Adrenal gland (tissue), 12 donors: Measurements from ENCODE around the gene ANAPC2. TPM values are rescaled to one million over a fixed set of nuclear protein-coding genes. Genes with fewer than 3 reads are reported as not detected.

Source experiments
- DNase-seq, 7 donors: peaks; one replicate each; pipeline ENCODE4 v3.0.0-alpha.2; 2019 to 2020
- H3K27ac ChIP-seq, 5 donors: fragments of 200-600 bp; sonication (generic) in 4 of 5; 1 replicate in 3 of 5; 2 replicates in 2 of 5; pipeline versions ENCODE4 v1.5.1 to v1.8.0; 2016 to 2020; ENCODE audit warnings: mild to moderate bottlenecking in 1 of 5
- H3K27me3 ChIP-seq: fragments of 200-600 bp; 2 replicates; pipeline ENCODE4 v1.8.0; 2021
- H3K36me3 ChIP-seq, 2 donors: fragments of 200-600 bp; replicated peaks in 1 of 2; 1 replicate in 1 of 2; 2 replicates in 1 of 2; pipeline versions ENCODE4 v1.5.1 to v1.8.0; 2018 to 2022
- H3K4me1 ChIP-seq, 2 donors: fragments of 200-600 bp; replicated peaks in 1 of 2; 1 replicate in 1 of 2; 2 replicates in 1 of 2; pipeline versions ENCODE4 v1.5.1 to v1.8.0; 2018 to 2021
- H3K4me3 ChIP-seq, 4 donors: fragments of 200-600 bp; sonication (generic) in 3 of 4; one replicate each; pipeline ENCODE4 v1.5.1; 2016 to 2018
- H3K9me3 ChIP-seq, 3 donors: fragments of 200-600 bp; sonication (generic) in 1 of 3; replicated peaks in 1 of 3; 1 replicate in 2 of 3; 2 replicates in 1 of 3; pipeline versions ENCODE4 v1.5.1 to v1.8.0; 2016 to 2021
- CTCF ChIP-seq, 6 experiments: fragments of 450-650 bp in 4 of 6; fragments of 200-600 bp in 2 of 6; sonication (generic) in 1 of 6; IDR thresholded peaks; 1 replicate in 5 of 6; 2 replicates in 1 of 6; pipeline versions ENCODE4 v1.5.1 to v1.8.0; 2016 to 2021; ENCODE audit warnings: antibody characterized with exemption in 6 of 6, mild to moderate bottlenecking in 2 of 6, moderate library complexity in 1 of 6
- POLR2A ChIP-seq, 2 donors: fragments of 450-650 bp; IDR thresholded peaks; one replicate each; pipeline ENCODE4 v1.6.1; 2017; ENCODE audit warnings: antibody characterized with exemption in 2 of 2, mild to moderate bottlenecking in 2 of 2, moderate library complexity in 1 of 2
- WGBS, 4 donors: extraction: QIAGEN DNeasy Blood & Tissue Kit in 2 of 4; methylation state at CpG; one replicate each; pipeline versions ENCODE4 v1.1.5 to v1.1.7; 2013 to 2017; 5-methylcytosine and 5-hydroxymethylcytosine counted together
- intact Hi-C, 2 donors: fragments of 100-400 bp; cut with DNase I; formaldehyde crosslinking; loops; one replicate each; pipeline versions ENCODE4 v1.14.1 to v1.15.0; 2022 to 2023
- polyA plus RNA-seq, 3 donors: library from polyadenylated mRNA; stranded (reverse); fragments of 200-250 nt in 2 of 3; fragments of 350-450 nt in 1 of 3; fragmentation: Illumina TruSeq in 1 of 3; extraction: RNeasy Lipid Tissue Mini Kit (QIAGEN cat#74804) in 1 of 3; gene quantifications; one replicate each; pipeline ENCODE4 v1.2.3, GENCODE V29; 2013 to 2014
- total RNA-seq, 9 donors: library from RNA; depleted of rRNA in 4 of 9; stranded (reverse); fragments of >200 nt in 4 of 9; fragments of 120-200 nt in 1 of 9; fragmentation: NEBNext Ultra II Directional in 1 of 9; extraction: Animal tissue kit (Norgen Biotek cat#: 25700) in 1 of 9; gene quantifications; one replicate each; pipeline versions ENCODE4 v1.1.0 to v1.2.4, GENCODE V29; 2013 to 2023
- donor health status: healthy with polysubstance abuse.
- donor health status: Bipolar disorder and iron deficiency.
- donor health status: DM: yes; HTN: yes; CAD: no.
- donor health status: DM: no; HTN: no; CAD: no.
- donor health status: DM: no; HTN: no; CAD: no.
- donor health status: DM: yes; HTN: yes; CAD: no.

The ANAPC2 gene
- total and polyA plus RNA-seq, 12 donors: 7.1 to 162 (median 32.0) TPM

- intact Hi-C loops: no loop called here
- TF ChIP-seq CTCF (IDR thresholded peaks at IDR 0.05) (no peak), POLR2A (IDR thresholded peaks at IDR 0.05) (no peak)
- WGBS, 4 donors: 50 to 59% (median 51%) methylated on average over 3 to 9 of the region's 9 CpGs
- H3K9me3 ChIP-seq: no peaks in the 10 kb centered on the region
- no peak overlapping the region for H3K27ac ChIP-seq
- H3K27me3 ChIP-seq: peaks cover 33% of the 10 kb centered on the region
- no peak for DNase-seq
- no peak overlapping the region for H3K4me3 ChIP-seq
- H3K36me3 ChIP-seq: no peaks in the 10 kb centered on the region
- H3K4me1 ChIP-seq: no peaks in the 10 kb centered on the region
Measured at GRCh38 chr9:137146527-137146918, 41.8 kb downstream of the ANAPC2 start.

DNA sequence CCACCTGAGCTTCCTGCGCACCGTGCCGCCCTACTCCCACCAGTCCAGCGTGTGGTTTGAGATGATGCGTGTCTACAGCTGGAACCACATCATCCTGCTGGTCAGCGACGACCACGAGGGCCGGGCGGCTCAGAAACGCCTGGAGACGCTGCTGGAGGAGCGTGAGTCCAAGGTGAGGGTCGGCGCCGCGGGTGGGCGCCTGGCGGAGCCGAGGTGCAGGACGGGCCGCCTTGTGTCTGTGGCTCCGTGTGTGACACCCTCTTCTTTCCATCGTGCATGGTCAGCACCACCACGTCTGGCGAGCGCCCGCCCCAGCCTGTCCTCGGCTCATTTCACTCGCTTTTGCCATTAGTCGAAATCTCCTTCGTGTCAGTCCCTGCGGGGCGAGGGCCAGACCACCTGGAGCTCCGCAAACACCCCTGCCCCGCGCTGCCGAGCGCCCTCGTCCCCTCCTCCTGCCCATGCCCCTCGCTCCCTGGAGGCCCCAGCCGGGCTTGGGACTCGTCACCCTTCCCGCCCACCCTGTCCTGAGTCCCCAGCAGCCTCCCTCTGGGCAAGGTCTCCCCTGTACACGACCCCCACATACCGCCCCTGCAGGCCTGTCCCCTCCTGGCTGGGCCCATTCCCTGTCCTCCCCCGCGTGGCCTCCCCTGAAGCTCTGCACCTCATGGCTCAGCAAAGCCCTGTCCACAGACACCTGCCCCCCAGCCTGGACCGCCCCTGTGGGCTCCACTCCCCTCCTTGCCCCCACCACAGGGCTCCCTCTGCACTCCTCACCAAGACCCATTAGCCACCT is 42.4 kb downstream of the ANAPC2 start:
- no peak for TF ChIP-seq POLR2A (IDR thresholded peaks at IDR 0.05)
- TF ChIP-seq CTCF (IDR thresholded peaks at IDR 0.05): no peak
- no peak overlapping the region for H3K4me3 ChIP-seq
- DNase-seq: no peak
- 39 to 58% (median 47%) methylated on average over 22 to 49 of the region's 49 CpGs for WGBS, 4 donors
- peaks cover 39% of the 10 kb centered on the region for H3K27me3 ChIP-seq
- H3K27ac ChIP-seq: no peak overlapping the region
- H3K9me3 ChIP-seq: no peaks in the 10 kb centered on the region
- intact Hi-C loops: no loop called here
- no peaks in the 10 kb centered on the region for H3K4me1 ChIP-seq
- H3K36me3 ChIP-seq: no peaks in the 10 kb centered on the region

DNA sequence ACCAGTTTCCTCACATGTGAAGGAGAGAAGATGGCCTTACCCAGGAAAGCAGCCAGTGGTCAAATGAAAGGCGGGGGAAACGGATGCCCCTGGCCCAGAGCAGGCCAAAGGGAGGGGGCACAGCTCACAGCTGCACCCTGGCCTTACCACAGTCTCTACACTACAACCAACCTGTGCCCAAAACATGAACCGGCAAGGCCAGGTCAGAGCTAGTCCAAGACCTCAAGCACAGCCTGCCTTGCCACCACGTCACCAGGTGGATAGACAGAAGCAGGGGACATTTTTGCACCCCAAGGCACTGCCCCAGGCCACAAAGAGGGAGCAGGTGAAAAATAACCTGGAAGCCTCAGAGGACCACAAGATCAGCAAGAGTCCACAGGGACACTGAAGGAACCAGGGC is 44.9 kb downstream of the ANAPC2 start:
- TF ChIP-seq POLR2A (IDR thresholded peaks at IDR 0.05): no peak
- TF ChIP-seq CTCF (IDR thresholded peaks at IDR 0.05): no peak
- peaks cover 63% of the 10 kb centered on the region for H3K27me3 ChIP-seq

DNA sequence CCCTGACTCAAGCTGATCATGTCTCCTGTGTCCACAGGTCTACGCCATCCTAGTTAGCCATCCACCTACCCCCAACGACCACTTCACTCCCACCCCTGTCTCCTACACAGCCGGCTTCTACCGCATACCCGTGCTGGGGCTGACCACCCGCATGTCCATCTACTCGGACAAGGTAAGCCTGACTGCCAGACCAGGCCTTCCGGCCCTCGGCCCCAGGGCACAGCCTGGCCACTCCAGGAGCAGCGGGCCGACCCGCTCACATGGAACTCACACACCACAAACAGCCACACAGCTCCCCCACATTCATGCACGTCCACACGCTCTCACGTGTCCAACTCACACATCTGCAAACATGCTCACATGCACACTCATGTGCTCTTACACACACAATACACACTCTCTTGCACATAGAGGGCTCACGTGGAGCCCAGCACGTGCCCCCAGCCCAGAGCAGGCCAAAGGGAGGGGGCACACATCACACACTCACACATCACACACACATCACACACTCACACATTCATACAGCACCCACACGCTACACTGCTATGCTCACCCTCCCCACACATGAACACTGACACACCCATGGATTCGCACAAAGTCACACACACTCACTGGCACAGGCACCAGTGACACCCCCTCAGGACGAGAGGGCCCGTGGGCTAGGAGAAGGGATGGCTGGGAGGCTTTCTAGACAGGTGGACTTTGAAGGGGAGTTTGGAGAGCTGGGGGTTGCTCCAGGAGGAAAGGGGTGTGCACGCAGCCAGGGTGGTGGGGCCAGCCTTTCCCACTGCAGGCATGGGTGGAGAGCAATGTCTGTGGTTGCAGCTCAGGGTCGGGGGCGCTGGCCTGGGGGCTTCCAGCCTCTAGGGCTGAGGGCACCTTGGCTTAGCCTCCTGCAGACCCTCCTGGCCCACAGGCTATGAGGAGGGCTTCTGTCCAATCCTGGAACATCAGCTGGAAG is 46.1 kb downstream of the ANAPC2 start:
- intact Hi-C loops: no loop called here
- H3K4me1 ChIP-seq: peaks cover 0 to 4% of the 10 kb centered on the region in 2 donors
- TF ChIP-seq POLR2A (IDR thresholded peaks at IDR 0.05): no peak
- DNase-seq: no peak
- no peak overlapping the region for H3K27ac ChIP-seq
- no peak overlapping the region for H3K4me3 ChIP-seq
- no peaks in the 10 kb centered on the region for H3K36me3 ChIP-seq
- H3K9me3 ChIP-seq: no peaks in the 10 kb centered on the region
- H3K27me3 ChIP-seq: peaks cover 72% of the 10 kb centered on the region
- WGBS, 4 donors: 63 to 71% (median 65%) methylated on average over 19 to 24 of the region's 24 CpGs

More for the DNA sequence above, 44.9 kb downstream of the ANAPC2 start:
- no peak for DNase-seq
- H3K9me3 ChIP-seq: no peaks in the 10 kb centered on the region
- H3K4me1 ChIP-seq: peaks cover 0 to 4% of the 10 kb centered on the region in 2 donors
- 46 to 59% (median 52%) methylated on average over 3 to 4 of the region's 4 CpGs for WGBS, 4 donors
- no peak overlapping the region for H3K27ac ChIP-seq
- no peak overlapping the region for H3K4me3 ChIP-seq
- no peaks in the 10 kb centered on the region for H3K36me3 ChIP-seq
- intact Hi-C loops: no loop called here
